ENCODE data around the gene QTRT2. TPM values are rescaled to one million over a fixed set of nuclear protein-coding genes. Genes with fewer than 3 reads are reported as not detected.

The QTRT2 gene
- total and polyA plus RNA-seq, 7 donors = 3.4 to 10.8 (median 8.2) TPM

GRCh38 chr3:114089675-114090074, 33.1 kb downstream of the QTRT2 start:
- Histone ChIP-seq H3K9me3 (no peaks in the 10 kb centered on the region), H3K27me3 (ENCODE audit: insufficient read depth in 3 of 3, low read length in 2 of 3) (no peaks in the 10 kb centered on the region), H3K36me3 (ENCODE audit: insufficient read depth in 1 of 2, low read depth in 1 of 2) (peaks cover 9 to 33% of the 10 kb centered on the region in 2 donors), H3K27ac (no peak overlapping the region), H3K4me1 (no peaks in the 10 kb centered on the region), H3K4me3 (no peak overlapping the region)
- intact Hi-C loops (cut with DNase I) = no loop called here
- no peak for DNase-seq
- no peak for ATAC-seq
- TF ChIP-seq, protein P1, sequence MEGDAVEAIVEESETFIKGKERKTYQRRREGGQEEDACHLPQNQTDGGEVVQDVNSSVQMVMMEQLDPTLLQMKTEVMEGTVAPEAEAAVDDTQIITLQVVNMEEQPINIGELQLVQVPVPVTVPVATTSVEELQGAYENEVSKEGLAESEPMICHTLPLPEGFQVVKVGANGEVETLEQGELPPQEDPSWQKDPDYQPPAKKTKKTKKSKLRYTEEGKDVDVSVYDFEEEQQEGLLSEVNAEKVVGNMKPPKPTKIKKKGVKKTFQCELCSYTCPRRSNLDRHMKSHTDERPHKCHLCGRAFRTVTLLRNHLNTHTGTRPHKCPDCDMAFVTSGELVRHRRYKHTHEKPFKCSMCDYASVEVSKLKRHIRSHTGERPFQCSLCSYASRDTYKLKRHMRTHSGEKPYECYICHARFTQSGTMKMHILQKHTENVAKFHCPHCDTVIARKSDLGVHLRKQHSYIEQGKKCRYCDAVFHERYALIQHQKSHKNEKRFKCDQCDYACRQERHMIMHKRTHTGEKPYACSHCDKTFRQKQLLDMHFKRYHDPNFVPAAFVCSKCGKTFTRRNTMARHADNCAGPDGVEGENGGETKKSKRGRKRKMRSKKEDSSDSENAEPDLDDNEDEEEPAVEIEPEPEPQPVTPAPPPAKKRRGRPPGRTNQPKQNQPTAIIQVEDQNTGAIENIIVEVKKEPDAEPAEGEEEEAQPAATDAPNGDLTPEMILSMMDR (IDR thresholded peaks at IDR 0.05) = no peak

DNA sequence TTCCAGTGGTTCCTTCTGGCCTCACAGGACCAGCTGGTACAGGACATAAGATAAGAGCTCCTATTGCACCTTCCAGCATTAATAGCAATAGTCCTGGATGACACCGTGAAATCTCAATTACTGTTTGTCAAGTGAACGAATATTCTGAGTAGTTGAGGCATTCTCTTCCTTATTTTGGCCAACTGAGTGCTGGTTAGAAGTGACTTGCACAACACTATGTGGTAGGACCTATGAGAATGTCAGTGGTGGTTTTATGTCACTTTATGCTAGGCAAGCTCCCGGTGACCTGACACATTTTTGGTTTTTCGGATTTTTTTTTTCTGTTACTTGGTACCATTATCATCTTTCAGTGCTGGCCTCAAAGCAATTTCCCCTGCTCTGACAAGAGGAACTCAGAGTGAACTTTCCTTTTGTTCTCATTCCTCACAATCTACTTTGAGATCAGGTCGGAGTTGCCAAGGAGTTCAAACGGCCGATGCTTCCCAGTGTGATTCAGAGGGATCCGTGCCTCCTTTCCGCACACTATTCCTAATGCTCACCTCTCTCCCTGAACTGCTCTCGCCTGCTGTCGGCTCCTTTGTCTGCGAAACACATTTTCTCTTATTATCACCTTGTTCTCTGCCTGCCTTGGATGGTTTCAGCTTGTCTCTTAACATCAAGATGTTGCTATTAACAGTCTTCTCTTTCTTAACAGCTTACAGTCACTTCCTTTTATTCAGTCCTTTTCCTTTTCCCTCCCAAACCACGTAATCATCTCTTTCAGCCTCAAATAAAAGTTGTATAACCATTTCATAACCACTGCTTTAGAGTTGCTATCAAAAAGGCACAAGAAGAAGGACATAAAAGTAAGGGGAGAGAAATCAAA, 35.8 kb downstream of the QTRT2 start:
- intact Hi-C loops (cut with DNase I) = no loop called here
- Histone ChIP-seq H3K9me3 (no peaks in the 10 kb centered on the region), H3K27ac (no peak overlapping the region), H3K36me3 (ENCODE audit: insufficient read depth in 1 of 2, low read depth in 1 of 2) (peaks cover 0 to 6% of the 10 kb centered on the region in 2 donors), H3K4me1 (no peaks in the 10 kb centered on the region), H3K4me3 (no peak overlapping the region), H3K27me3 (ENCODE audit: insufficient read depth in 3 of 3, low read length in 2 of 3) (no peaks in the 10 kb centered on the region)
- DNase-seq = no peak
- WGBS, 3 donors = 43 to 53% (median 52%) methylated on average over 13 of the region's 13 CpGs
- TF ChIP-seq, protein P1 (IDR thresholded peaks at IDR 0.05) = no peak
- ATAC-seq = no peak

DNA sequence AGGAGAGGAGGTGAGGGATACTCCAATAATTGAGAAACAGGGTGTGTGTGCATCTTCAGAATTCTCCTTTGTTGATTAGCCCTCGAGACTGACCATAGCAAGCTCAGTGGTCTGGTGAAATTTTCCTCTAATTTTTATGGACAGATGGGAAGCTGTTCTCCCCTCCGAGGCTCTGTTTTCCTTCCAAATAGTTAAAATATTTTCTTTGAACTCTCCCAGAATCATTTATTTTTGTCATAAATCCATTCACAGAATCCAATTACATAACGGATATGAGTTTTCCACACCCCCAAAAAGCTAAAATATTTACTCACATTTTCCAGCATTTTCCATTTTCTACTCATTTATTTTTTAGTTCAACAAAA, 36.5 kb downstream of the QTRT2 start:
- intact Hi-C loops (cut with DNase I) = no loop called here
- H3K36me3 ChIP-seq (ENCODE audit: insufficient read depth in 1 of 2, low read depth in 1 of 2) = no peaks in the 10 kb centered on the region

DNA sequence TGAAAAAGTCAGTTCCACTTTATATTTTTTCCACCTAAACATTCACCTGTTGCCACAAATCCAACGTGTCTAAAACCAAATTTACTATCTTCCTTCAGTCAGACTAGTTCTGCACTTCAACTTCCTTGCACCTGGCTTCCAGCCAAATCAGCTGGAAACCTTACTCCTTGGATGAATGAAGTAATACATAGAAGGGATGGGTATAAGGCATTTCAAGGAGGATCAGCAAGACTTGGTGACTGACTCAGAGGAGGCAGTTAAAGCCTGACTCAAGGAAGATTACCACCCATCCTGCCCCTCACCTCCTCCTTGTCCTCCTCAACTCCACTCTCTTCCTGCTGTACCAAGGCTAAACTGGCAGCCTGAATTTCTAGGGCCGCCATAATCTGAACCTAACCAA, 37.1 kb downstream of the QTRT2 start:
- no peaks in the 10 kb centered on the region for H3K4me1 ChIP-seq

More for the DNA sequence above, 36.5 kb downstream of the QTRT2 start:
- WGBS, 3 donors = 14 to 15% (median 15%) methylated on average over 3 of the region's 3 CpGs
- Histone ChIP-seq H3K9me3 (no peaks in the 10 kb centered on the region), H3K27ac (no peak overlapping the region), H3K4me1 (no peaks in the 10 kb centered on the region), H3K27me3 (ENCODE audit: insufficient read depth in 3 of 3, low read length in 2 of 3) (no peaks in the 10 kb centered on the region), H3K4me3 (no peak overlapping the region)
- TF ChIP-seq, protein P1 (IDR thresholded peaks at IDR 0.05) = no peak
- ATAC-seq (no peak), DNase-seq (no peak)

More for the DNA sequence above, 37.1 kb downstream of the QTRT2 start:
- no peak overlapping the region for H3K4me3 ChIP-seq
- no peaks in the 10 kb centered on the region for H3K36me3 ChIP-seq (ENCODE audit: insufficient read depth in 1 of 2, low read depth in 1 of 2)
- TF ChIP-seq, protein P1 (IDR thresholded peaks at IDR 0.05) = no peak
- ATAC-seq (no peak), DNase-seq (no peak)
- no peaks in the 10 kb centered on the region for H3K27me3 ChIP-seq (ENCODE audit: insufficient read depth in 3 of 3, low read length in 2 of 3)
- intact Hi-C loops (cut with DNase I) = no loop called here
- no peaks in the 10 kb centered on the region for H3K9me3 ChIP-seq
- no peak overlapping the region for H3K27ac ChIP-seq
- WGBS, 3 donors = 45 to 49% (median 47%) methylated on average over 2 of the region's 2 CpGs

Measured in psoas muscle (tissue), 8 donors.